Measurements from ENCODE around the gene DCDC1.

The DCDC1 gene

GRCh38 chr11:30908857-30909256, 460.7 kb downstream of the DCDC1 start:
- Histone ChIP-seq H3K4me1 (ENCODE audit: insufficient read depth, poor library complexity, severe bottlenecking) (no peaks in the 10 kb centered on the region), H3K36me3 (ENCODE audit: low read depth) (no peaks in the 10 kb centered on the region), H3K27me3 (ENCODE audit: insufficient read depth, poor library complexity, severe bottlenecking) (no peaks in the 10 kb centered on the region), H3K9me3 (ENCODE audit: severe bottlenecking) (no peaks in the 10 kb centered on the region), H3K4me3 (ENCODE audit: severe bottlenecking) (no peak overlapping the region), H3K27ac (ENCODE audit: poor library complexity, severe bottlenecking) (no peak overlapping the region)
- DNase-seq (ENCODE audit: low spot score) (no peak), ATAC-seq (ENCODE audit: low read depth) (no peak)
- no peak for TF ChIP-seq CTCF (IDR thresholded peaks at IDR 0.05; ENCODE audit: poor library complexity, severe bottlenecking)

GRCh38 chr11:30908272-30908671, 461.3 kb downstream of the DCDC1 start:
- Histone ChIP-seq H3K4me1 (ENCODE audit: insufficient read depth, poor library complexity, severe bottlenecking) (no peaks in the 10 kb centered on the region), H3K36me3 (ENCODE audit: low read depth) (no peaks in the 10 kb centered on the region), H3K27me3 (ENCODE audit: insufficient read depth, poor library complexity, severe bottlenecking) (no peaks in the 10 kb centered on the region), H3K27ac (ENCODE audit: poor library complexity, severe bottlenecking) (no peak overlapping the region), H3K4me3 (ENCODE audit: severe bottlenecking) (no peak overlapping the region), H3K9me3 (ENCODE audit: severe bottlenecking) (no peaks in the 10 kb centered on the region)
- TF ChIP-seq CTCF (IDR thresholded peaks at IDR 0.05; ENCODE audit: poor library complexity, severe bottlenecking), result no peak
- no peak for DNase-seq (ENCODE audit: low spot score)
- no peak for ATAC-seq (ENCODE audit: low read depth)

GRCh38 chr11:30902929-30903328, 466.6 kb downstream of the DCDC1 start:
- Histone ChIP-seq H3K9me3 (ENCODE audit: severe bottlenecking) (no peaks in the 10 kb centered on the region), H3K4me1 (ENCODE audit: insufficient read depth, poor library complexity, severe bottlenecking) (no peaks in the 10 kb centered on the region), H3K4me3 (ENCODE audit: severe bottlenecking) (no peak overlapping the region), H3K27me3 (ENCODE audit: insufficient read depth, poor library complexity, severe bottlenecking) (no peaks in the 10 kb centered on the region), H3K36me3 (ENCODE audit: low read depth) (no peaks in the 10 kb centered on the region), H3K27ac (ENCODE audit: poor library complexity, severe bottlenecking) (no peak overlapping the region)
- ATAC-seq (ENCODE audit: low read depth) (no peak), DNase-seq (ENCODE audit: low spot score) (no peak)
- TF ChIP-seq CTCF (IDR thresholded peaks at IDR 0.05; ENCODE audit: poor library complexity, severe bottlenecking), result no peak

- Histone ChIP-seq H3K4me3 (ENCODE audit: severe bottlenecking) (no peak overlapping the region), H3K36me3 (ENCODE audit: low read depth) (no peaks in the 10 kb centered on the region), H3K27ac (ENCODE audit: poor library complexity, severe bottlenecking) (no peak overlapping the region), H3K9me3 (ENCODE audit: severe bottlenecking) (no peaks in the 10 kb centered on the region), H3K4me1 (ENCODE audit: insufficient read depth, poor library complexity, severe bottlenecking) (no peaks in the 10 kb centered on the region), H3K27me3 (ENCODE audit: insufficient read depth, poor library complexity, severe bottlenecking) (no peaks in the 10 kb centered on the region)
- no peak for DNase-seq (ENCODE audit: low spot score)
- ATAC-seq (ENCODE audit: low read depth), result no peak
- no peak for TF ChIP-seq CTCF (IDR thresholded peaks at IDR 0.05; ENCODE audit: poor library complexity, severe bottlenecking)
These were observed 474.5 kb downstream of the DCDC1 start for GRCh38 chr11:30895046-30895445.

- Histone ChIP-seq H3K4me3 (ENCODE audit: severe bottlenecking) (no peak overlapping the region), H3K4me1 (ENCODE audit: insufficient read depth, poor library complexity, severe bottlenecking) (no peaks in the 10 kb centered on the region), H3K27me3 (ENCODE audit: insufficient read depth, poor library complexity, severe bottlenecking) (no peaks in the 10 kb centered on the region), H3K9me3 (ENCODE audit: severe bottlenecking) (no peaks in the 10 kb centered on the region), H3K36me3 (ENCODE audit: low read depth) (no peaks in the 10 kb centered on the region), H3K27ac (ENCODE audit: poor library complexity, severe bottlenecking) (no peak overlapping the region)
- ATAC-seq (ENCODE audit: low read depth), result no peak
- no peak for TF ChIP-seq CTCF (IDR thresholded peaks at IDR 0.05; ENCODE audit: poor library complexity, severe bottlenecking)
- no peak for DNase-seq (ENCODE audit: low spot score)
These were observed 476.2 kb downstream of the DCDC1 start for GRCh38 chr11:30893318-30893717.

All from RWPE2 (cell line).